ENCODE measurements around the gene OR10H4. TPM values are rescaled to one million over a fixed set of nuclear protein-coding genes. Genes with fewer than 3 reads are reported as not detected.
A peak's percentile ranks its signal among the peaks of the same experiment; 100 is the strongest.
"Not testable (repeated sequence)": the region's sequence is repeated elsewhere in the genome, so short reads cannot be mapped to it uniquely, and the experiment has no call there.

Gene OR10H4
- total RNA-seq, 1 donor from 2014 or later, result not detected

- Histone ChIP-seq H3K4me3 (ENCODE audit: low read depth, low read length) (no peak overlapping the region), H3K27me3 (ENCODE audit: control insufficient read depth, insufficient read depth, low read length) (no peaks in the 10 kb centered on the region), H3K36me3 (ENCODE audit: control insufficient read depth, insufficient read depth, low read length) (no peaks in the 10 kb centered on the region)
- DNase-seq (ENCODE audit: low read depth), result no peak
- no peak for TF ChIP-seq CTCF (IDR thresholded peaks at IDR 0.05; ENCODE audit: insufficient read depth, low read length, severe bottlenecking)
- no peak for FAIRE-seq
Observed at GRCh38 chr19:15923702-15924101, 25.1 kb upstream of the OR10H4 start.

GRCh38 chr19:15926484-15926883 is 22.3 kb upstream of the OR10H4 start:
- H3K4me3 ChIP-seq (ENCODE audit: low read depth, low read length), result no peak overlapping the region
- H3K27me3 ChIP-seq (ENCODE audit: control insufficient read depth, insufficient read depth, low read length), result no peaks in the 10 kb centered on the region
- DNase-seq (ENCODE audit: low read depth) (no peak), FAIRE-seq (no peak)
- TF ChIP-seq CTCF (IDR thresholded peaks at IDR 0.05; ENCODE audit: insufficient read depth, low read length, severe bottlenecking), result no peak
- peaks cover 1% of the 10 kb centered on the region for H3K36me3 ChIP-seq (ENCODE audit: control insufficient read depth, insufficient read depth, low read length)

GRCh38 chr19:15928321-15928720 is 20.5 kb upstream of the OR10H4 start:
- Histone ChIP-seq H3K4me3 (ENCODE audit: low read depth, low read length) (no peak overlapping the region), H3K36me3 (ENCODE audit: control insufficient read depth, insufficient read depth, low read length) (peaks cover 1% of the 10 kb centered on the region), H3K27me3 (ENCODE audit: control insufficient read depth, insufficient read depth, low read length) (no peaks in the 10 kb centered on the region)
- FAIRE-seq, result no peak
- TF ChIP-seq CTCF (IDR thresholded peaks at IDR 0.05; ENCODE audit: insufficient read depth, low read length, severe bottlenecking), result no peak
- no peak for DNase-seq (ENCODE audit: low read depth)

- H3K36me3 ChIP-seq (ENCODE audit: control insufficient read depth, insufficient read depth, low read length); DNase-seq (ENCODE audit: low read depth); H3K27me3 ChIP-seq (ENCODE audit: control insufficient read depth, insufficient read depth, low read length): not testable (repeated sequence)
- peak overlapping the region; percentile 17 for H3K4me3 ChIP-seq (ENCODE audit: low read depth, low read length)
- FAIRE-seq, result peak; percentile 96
Observed at GRCh38 chr19:15933761-15934331, 15.0 kb upstream of the OR10H4 start.

- peak; percentile 86 for DNase-seq (ENCODE audit: low read depth)
- H3K4me3 ChIP-seq (ENCODE audit: low read depth, low read length), result peak within 1 kb of the TSS; percentile 17
- H3K36me3 ChIP-seq (ENCODE audit: control insufficient read depth, insufficient read depth, low read length), result peaks cover 1% of the 10 kb centered on the region
- FAIRE-seq, result no peak
- no peak for TF ChIP-seq CTCF (IDR thresholded peaks at IDR 0.05; ENCODE audit: insufficient read depth, low read length, severe bottlenecking)
- no peaks in the 10 kb centered on the region for H3K27me3 ChIP-seq (ENCODE audit: control insufficient read depth, insufficient read depth, low read length)
Observed at GRCh38 chr19:15934332-15935078, 14.3 kb upstream of the OR10H4 start, which contains the start of gene CYP4F11. Gene CYP4F11 (minus strand): TSS chr19:15934529. CDS start chr19:15934408, 121 bp downstream.

GRCh38 chr19:15935167-15935702 is 13.6 kb upstream of the OR10H4 start:
- FAIRE-seq, result no peak
- Histone ChIP-seq H3K36me3 (ENCODE audit: control insufficient read depth, insufficient read depth, low read length) (peaks cover 1% of the 10 kb centered on the region), H3K27me3 (ENCODE audit: control insufficient read depth, insufficient read depth, low read length) (no peaks in the 10 kb centered on the region), H3K4me3 (ENCODE audit: low read depth, low read length) (no peak overlapping the region)
- TF ChIP-seq CTCF (IDR thresholded peaks at IDR 0.05; ENCODE audit: insufficient read depth, low read length, severe bottlenecking), result no peak
- DNase-seq (ENCODE audit: low read depth), result no peak
